Measurements from ENCODE around the gene MED28.

Gene MED28

GRCh38 chr4:17614416-17615299, at the start of gene MED28:
Gene MED28, plus strand, starts transcription at chr4:17614641. Its CDS starts 14 bp downstream, at chr4:17614655.
- peaks cover 5% of the 10 kb centered on the region; the same call in 1 of the 2 replicates for H3F3A ChIP-seq (ENCODE audit: insufficient read depth, low read length)
- H3K4me3 ChIP-seq (ENCODE audit: low read length): peak within 1 kb of the TSS; percentile 88
- 0 out of 2 replicates have a peak, but pooled peaks cover 9% of the 10 kb centered on the region for H3K4me1 ChIP-seq (ENCODE audit: low read length)
- peak within 1 kb of the TSS; percentile 80 for H3K4me2 ChIP-seq (ENCODE audit: low read depth, low read length)
- peaks cover 6% of the 10 kb centered on the region; the same call in 1 of the 2 replicates for H3K36me3 ChIP-seq (replicated peaks; ENCODE audit: insufficient read depth, low read length)
- H3K9ac ChIP-seq (ENCODE audit: low read length): peak within 1 kb of the TSS; percentile 87
- peak within 1 kb of the TSS; percentile 44; the same call in 1 of the 2 replicates for H3K27ac ChIP-seq (ENCODE audit: low read length)
- peaks cover 52% of the 10 kb centered on the region for H3K79me2 ChIP-seq (ENCODE audit: low read length)
- peaks cover 11% of the 10 kb centered on the region; the same call in 1 of the 2 replicates for H4K20me1 ChIP-seq (ENCODE audit: insufficient read depth, low read length)
- TF ChIP-seq EZH2phosphoT487 (IDR thresholded peaks at IDR 0.05; ENCODE audit: low read length): no peak
- TF ChIP-seq CTCF (IDR thresholded peaks at IDR 0.05; ENCODE audit: low read length): 0 out of 2 replicates have a peak, but pooled peaks have one; percentile 8
- TF ChIP-seq EZH2 (optimal IDR thresholded peaks at IDR 0.05; ENCODE audit: low read depth, low read length): no peak
- peak within 1 kb of the TSS; percentile 83 for H2AFZ ChIP-seq (ENCODE audit: low read length)
- no peaks in the 10 kb centered on the region for H3K9me2 ChIP-seq (replicated peaks; ENCODE audit: insufficient read depth, low read length)
- no peaks in the 10 kb centered on the region for H3K9me3 ChIP-seq (replicated peaks; ENCODE audit: insufficient read depth, low read length)
- no peaks in the 10 kb centered on the region for H3K27me3 ChIP-seq (replicated peaks; ENCODE audit: insufficient read depth, low read length)
- peak; percentile 97 for DNase-seq

- Histone ChIP-seq H3K9ac (ENCODE audit: low read length) (no peak overlapping the region), H3F3A (ENCODE audit: insufficient read depth, low read length) (no peaks in the 10 kb centered on the region), H3K9me2 (replicated peaks; ENCODE audit: insufficient read depth, low read length) (no peaks in the 10 kb centered on the region), H3K79me2 (ENCODE audit: low read length) (no peaks in the 10 kb centered on the region), H3K4me3 (ENCODE audit: low read length) (no peak overlapping the region), H4K20me1 (ENCODE audit: insufficient read depth, low read length) (no peaks in the 10 kb centered on the region), H3K36me3 (replicated peaks; ENCODE audit: insufficient read depth, low read length) (no peaks in the 10 kb centered on the region), H3K27ac (ENCODE audit: low read length) (no peak overlapping the region), H3K4me2 (ENCODE audit: low read depth, low read length) (no peak overlapping the region), H2AFZ (ENCODE audit: low read length) (no peak overlapping the region), H3K4me1 (ENCODE audit: low read length) (no peaks in the 10 kb centered on the region), H3K27me3 (replicated peaks; ENCODE audit: insufficient read depth, low read length) (no peaks in the 10 kb centered on the region), H3K9me3 (replicated peaks; ENCODE audit: insufficient read depth, low read length) (no peaks in the 10 kb centered on the region)
- TF ChIP-seq EZH2phosphoT487 (IDR thresholded peaks at IDR 0.05; ENCODE audit: low read length) (no peak), CTCF (IDR thresholded peaks at IDR 0.05; ENCODE audit: low read length) (no peak), EZH2 (optimal IDR thresholded peaks at IDR 0.05; ENCODE audit: low read depth, low read length) (no peak)
- no peak for DNase-seq
Observed at GRCh38 chr4:17565846-17566245, 48.6 kb upstream of the MED28 start.

GRCh38 chr4:17567271-17567670, 47.2 kb upstream of the MED28 start:
- no peaks in the 10 kb centered on the region for H4K20me1 ChIP-seq (ENCODE audit: insufficient read depth, low read length)
- no peak overlapping the region for H3K4me3 ChIP-seq (ENCODE audit: low read length)
- H2AFZ ChIP-seq (ENCODE audit: low read length): no peak overlapping the region
- no peaks in the 10 kb centered on the region for H3K9me2 ChIP-seq (replicated peaks; ENCODE audit: insufficient read depth, low read length)
- no peaks in the 10 kb centered on the region for H3K4me1 ChIP-seq (ENCODE audit: low read length)
- H3K27ac ChIP-seq (ENCODE audit: low read length): no peak overlapping the region
- H3K9me3 ChIP-seq (replicated peaks; ENCODE audit: insufficient read depth, low read length): no peaks in the 10 kb centered on the region
- H3K36me3 ChIP-seq (replicated peaks; ENCODE audit: insufficient read depth, low read length): no peaks in the 10 kb centered on the region
- no peak for TF ChIP-seq CTCF (IDR thresholded peaks at IDR 0.05; ENCODE audit: low read length)
- no peak for TF ChIP-seq EZH2phosphoT487 (IDR thresholded peaks at IDR 0.05; ENCODE audit: low read length)
- TF ChIP-seq EZH2 (optimal IDR thresholded peaks at IDR 0.05; ENCODE audit: low read depth, low read length): no peak
- no peak overlapping the region for H3K9ac ChIP-seq (ENCODE audit: low read length)
- no peaks in the 10 kb centered on the region for H3K79me2 ChIP-seq (ENCODE audit: low read length)
- H3F3A ChIP-seq (ENCODE audit: insufficient read depth, low read length): no peaks in the 10 kb centered on the region
- no peak overlapping the region for H3K4me2 ChIP-seq (ENCODE audit: low read depth, low read length)
- H3K27me3 ChIP-seq (replicated peaks; ENCODE audit: insufficient read depth, low read length): no peaks in the 10 kb centered on the region
- DNase-seq: no peak

Measured in MM.1S (cell line).